Activated CD8-positive, alpha-beta memory T cell treated with anti-CD3 and anti-CD28 coated beads, Interleukin-2, amount 50 U/mL, for 24 hours (primary cell): ENCODE results near the gene FLG2.

Experiments
- DNase-seq: peaks from one replicate; pipeline ENCODE4 v3.0.0-alpha.2; 2020; ENCODE audit errors: extremely low read depth

FLG2 gene

DNA sequence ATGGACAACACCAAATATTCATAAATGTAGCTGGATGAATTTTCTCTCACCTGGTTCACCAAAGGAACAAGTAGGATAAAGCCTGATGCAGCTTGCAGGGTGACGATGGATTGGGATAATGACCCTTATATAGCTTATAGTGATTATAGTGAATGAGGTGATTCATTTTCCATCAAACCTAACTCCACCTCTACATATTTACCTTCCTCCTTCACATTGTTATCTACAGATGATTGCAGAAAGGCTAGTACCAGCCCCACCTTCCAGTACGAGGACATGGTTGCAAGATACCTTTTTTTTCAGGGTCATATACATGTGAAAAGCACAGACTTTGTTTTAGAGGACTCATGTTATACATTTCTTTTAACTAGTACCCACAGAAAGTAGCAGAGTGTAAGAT is at the start of gene FLG2:
Gene FLG2 (minus strand): TSS at position 101 of the 400 bp plus-strand sequence. CDS start 1,122 bp downstream, outside the sequence.
- no peak for DNase-seq

DNA sequence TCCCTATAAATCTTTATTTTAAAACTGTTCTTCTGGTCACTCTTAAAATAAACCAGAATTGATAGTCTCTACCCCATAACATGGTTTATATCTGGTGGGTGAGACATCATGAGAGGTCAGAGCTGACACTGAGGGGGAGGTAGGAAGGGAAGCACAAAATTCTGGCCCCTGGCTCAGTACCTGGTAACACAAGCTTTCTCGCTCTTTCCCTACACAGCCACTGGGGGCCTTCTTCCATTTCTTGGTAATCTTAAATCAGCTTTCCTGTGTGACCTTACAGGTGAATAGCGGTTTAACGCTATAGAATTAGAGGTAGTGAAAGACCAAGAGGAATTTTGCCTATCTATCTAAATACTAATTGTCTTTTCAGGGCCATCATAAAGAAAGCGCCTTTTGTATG is 48.9 kb upstream of the FLG2 start:
- DNase-seq = no peak

DNA sequence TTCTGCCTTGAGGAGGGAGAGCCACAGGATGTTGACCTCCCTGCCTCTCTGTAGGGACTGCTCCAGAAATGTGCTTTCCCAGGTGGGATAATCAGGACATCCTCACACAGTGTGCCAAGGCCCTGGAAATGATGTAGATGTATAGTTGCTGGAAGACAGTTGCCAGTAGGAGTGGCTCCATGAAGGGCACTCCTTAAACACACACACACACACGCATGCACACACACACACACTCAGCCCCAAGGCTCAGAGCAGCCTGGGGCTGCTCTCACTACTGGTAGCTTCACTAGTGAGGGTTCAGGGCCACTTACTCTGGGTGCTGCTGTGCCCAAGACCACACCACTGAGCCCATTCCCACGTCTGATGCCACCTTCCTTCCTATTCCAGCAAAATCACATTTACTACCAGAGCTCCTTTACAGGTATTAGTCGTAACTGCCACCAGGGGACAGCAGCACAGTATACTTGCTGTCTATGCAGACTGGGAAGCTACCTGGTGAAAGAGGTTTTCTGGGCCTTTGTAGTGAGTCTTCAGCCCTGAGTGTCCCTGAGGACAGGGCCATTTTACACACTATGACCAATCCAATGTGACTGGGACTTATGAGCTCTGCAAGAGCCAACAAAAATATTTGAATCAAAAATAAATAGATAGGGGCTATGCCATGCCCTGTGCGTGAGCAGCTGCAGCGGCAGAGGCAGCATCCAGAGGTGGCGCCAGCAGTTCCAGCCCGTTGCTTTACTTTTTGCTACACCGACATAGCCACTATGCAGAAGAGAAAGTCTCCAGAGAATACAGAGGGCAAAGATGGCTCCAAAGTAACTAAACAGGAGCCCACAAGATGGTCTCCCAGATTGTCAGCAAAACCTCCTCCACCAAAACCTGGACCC is 39.2 kb upstream of the FLG2 start:
- no peak for DNase-seq

DNA sequence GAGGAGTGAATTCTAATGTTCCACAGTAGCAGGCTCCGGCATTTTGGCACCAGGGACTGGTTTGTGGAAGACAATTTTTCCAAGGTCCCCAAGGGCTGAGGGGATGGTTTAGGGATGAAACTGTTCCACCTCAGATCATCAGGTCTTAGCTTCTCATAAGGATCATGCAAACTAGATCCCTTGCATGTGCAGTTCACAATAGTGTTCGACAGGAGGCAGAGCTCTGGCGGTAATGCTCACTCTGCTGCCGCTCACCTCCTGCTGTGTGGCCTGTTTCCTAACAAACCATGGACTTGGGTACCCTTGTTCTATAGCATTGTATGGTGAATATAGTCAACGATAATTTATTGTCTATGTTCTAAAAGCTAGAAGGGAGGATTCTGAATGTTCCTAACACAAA is 37.7 kb upstream of the FLG2 start:
- no peak for DNase-seq

DNA sequence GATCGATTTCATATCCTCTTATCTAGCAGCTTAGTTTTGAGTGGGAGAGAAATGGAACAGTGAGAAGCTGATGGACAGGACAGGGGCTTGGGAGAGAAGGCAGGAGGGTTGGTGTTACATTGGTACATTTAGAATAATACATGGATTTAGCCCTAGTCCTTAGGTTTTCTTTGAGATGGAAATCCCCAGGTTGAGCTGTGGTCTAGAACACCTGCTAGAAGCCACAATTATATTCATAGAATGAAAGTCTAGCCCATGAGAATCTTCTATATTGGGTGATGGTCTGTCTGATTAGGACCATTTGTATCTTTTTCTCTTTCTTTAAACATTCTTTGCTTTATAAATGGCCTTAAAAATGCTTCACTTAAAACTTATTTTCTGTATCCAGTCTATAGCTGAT is 34.3 kb upstream of the FLG2 start:
- DNase-seq = no peak

DNA sequence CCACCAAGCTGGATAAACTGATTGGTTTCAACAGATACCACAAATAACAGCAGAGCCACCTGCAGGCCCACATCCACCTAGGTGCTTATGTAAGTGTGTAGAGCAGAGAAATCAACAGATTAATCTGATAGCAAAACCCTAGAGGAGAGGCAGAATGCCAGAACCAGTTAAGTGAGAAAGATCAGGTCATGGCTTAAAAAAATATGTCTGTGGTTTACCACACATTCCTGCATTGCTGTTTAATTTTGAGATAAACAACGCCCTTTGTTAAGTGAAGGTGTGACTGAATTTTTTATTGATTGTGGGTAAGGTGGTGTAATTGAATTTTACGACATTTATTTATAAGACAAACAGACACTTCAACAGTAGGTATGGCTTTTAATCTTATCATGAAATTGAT is 33.1 kb upstream of the FLG2 start:
- no peak for DNase-seq

DNA sequence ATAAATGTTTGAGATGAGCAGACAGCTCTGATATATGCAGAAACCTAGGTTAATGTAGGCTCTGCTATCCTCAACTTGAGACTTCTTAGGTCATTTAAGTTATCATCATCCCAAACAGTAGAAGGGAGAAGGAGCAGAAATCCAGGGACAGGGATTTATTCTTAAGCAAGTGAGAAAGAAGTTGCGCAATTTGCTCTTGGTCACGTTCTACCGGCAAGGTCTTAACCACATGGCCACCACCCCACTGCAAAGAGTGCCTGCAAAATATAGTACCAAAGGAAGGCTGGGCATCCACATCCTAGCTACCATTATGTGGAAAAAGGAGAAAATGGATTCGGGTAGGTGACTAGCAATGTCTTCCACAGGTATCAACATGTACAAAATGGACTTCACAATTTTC is 29.1 kb upstream of the FLG2 start:
- DNase-seq = no peak

DNA sequence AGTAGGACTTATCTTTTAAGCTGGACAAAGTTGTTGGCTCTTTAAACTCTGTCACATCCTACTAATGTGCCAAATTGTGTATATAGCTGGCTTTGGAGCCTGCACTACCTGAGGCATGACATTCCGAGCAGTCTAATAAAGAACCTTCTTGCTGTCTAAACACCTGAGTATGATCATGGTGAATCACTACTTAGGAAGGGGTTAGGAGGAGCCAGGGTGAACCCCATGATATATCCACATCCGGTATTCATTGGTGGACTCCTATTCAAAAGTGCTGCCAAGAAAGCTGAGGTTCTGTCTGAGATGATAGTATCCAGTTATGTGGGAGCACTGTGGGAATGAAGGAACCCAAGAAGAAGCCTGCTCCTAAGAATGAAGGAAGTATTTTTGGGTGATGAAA is 27.1 kb upstream of the FLG2 start:
- no peak for DNase-seq

DNA sequence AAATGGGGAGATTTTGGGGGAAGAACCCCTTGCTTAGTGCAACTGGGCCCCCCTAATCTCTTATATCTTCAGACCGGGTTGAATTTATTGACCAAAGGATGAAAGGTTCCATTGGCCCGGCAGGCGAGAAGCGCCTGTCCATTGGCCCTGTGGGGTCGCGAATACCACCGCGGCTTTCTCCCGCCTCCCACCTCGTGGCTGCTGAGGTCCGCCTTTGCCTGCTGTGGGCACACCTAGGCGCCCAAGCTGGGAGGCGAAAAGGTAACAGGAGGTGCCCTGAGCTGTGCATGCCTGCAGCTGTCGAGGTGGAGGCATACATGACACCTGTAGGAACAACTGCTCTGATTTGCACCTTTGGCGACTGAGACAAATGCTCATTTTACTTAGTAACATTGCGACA is 21.1 kb upstream of the FLG2 start:
- DNase-seq = no peak

DNA sequence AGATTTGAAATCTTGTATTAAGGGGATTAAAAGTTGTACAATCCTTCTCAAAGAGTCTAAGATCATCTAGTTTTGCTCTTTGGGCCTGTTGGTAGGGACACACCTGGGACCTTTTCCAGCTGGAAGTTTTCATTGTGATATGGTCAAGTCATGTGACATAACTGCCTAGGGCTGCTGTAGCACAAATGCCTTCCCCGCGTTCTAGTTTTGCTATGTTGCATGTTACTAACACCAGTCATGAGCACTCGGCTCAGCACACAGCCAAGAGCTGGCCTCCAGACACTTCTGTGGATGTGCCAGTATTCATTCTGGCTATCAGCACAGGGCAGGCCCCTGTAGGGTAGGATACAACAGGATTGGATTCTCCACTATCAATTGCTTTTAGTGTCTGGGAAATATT is 14.6 kb upstream of the FLG2 start:
- DNase-seq = no peak

DNA sequence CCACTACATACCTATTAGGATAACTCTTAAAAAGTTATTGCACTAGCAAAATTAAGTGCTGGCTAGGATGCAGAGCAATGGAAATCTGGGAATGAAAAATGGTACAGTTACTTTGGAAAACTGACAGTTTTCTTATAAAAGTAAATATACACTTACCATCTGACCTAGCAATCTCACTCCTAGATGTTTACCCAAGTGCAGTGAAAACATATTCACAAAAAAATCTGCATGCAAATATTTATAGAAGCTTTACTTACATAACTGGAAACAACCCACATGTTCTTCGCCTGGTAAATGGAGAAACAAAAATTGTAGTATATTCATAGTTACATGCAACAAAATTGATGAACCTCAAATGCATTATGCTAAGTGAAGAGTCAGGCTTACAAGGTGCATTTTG is 12.9 kb upstream of the FLG2 start:
- no peak for DNase-seq

DNA sequence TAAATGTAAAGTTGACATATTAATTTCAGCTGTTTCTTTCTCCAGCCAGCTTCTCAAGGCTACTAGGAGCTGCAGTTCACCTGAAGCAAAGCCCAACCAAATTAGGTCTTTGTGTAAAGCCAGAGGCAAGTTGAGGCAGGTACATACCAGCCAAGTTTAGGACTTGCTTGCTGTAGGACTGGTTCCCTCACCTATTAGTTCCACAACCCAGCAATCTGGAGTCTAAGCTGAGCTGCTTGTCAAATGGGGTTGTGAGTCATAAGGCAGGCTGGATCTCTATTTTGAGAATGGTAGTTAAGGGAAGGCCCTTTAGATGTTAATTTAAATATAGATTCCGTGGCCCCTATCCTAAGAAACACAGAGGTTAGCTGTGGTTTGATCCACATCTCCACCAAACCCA is 7.6 kb upstream of the FLG2 start:
- no peak for DNase-seq

DNA sequence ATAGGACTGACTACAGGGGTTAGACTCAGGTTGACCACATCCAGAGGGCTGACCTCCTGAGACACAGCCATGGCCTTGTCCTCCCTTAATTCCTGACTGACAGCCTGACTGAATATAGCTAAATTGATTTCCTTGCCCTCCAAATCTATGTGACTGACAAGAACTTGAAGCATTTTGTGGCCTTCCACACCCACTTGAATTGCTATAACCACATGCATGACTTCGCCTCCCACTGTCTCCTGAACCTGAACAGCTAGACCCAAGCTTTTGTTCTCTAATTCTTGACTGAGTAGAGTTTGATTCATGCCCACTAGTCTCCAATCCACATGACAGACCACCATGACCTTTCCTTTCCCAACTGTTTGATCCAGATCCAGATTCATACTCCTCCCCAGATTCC is 3.1 kb downstream of the FLG2 start:
- no peak for DNase-seq

DNA sequence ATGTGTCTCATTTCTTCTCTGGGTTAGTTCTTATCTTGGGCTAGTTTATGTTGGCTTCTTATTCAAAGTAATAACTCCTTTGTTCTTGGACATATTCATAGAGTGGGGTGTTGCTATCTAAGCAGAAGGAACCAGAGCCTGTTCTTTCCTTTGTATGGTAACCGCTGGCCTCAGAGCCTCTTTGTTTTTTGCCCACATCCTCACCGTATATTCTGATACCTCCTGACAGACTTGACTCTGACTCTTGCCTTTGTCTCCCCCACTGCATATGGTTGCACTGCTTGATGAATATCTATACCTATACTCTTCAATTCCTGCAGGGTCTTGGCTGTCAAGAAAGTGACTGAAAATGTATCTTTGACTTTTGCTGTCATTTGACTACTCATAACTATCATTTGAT is 10.2 kb downstream of the FLG2 start:
- no peak for DNase-seq

DNA sequence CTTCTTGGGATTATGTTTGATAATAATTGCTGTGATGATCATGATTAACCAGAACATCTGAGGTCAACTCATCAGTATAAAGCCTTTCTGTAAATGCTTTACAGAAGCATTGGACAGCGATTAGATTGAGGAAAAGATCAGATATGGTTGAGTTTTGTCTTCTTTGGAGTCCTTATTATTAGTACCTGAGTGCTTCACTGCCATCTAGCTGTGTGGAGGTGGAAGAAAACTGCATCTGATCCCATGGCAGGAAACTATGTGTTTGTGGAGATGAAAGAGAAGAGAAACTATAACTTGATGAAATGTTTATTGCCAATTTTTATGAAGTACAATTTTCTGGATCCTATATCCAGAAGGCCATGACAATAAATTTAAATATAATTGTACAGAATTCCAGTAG is 11.4 kb downstream of the FLG2 start:
- DNase-seq = no peak

DNA sequence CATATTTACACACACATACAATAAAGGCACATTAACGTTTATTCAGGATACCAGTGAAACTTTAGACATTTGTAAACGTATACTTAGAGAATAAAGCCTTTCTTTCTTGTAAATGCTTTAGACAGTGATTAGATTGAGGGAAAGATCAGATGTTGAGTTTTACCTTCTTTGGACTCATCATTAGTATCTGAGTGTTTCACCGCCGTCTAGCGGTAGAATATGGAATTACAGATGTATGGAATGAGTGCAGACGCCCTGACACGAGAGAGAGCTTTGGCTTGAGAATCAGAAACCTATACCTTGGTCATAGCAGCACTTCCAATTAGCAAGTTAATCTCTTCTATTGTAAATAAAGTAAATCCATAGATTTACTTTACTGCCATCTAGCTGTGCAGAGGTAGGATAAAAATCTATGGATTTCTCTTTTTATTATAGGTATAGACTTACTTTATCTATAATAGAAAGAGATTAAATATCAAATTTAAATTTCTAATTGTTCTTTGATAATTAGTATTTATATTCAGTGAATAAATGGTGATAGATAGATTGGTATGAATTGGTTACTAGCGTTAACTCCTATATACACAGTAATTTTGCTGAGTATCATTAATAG is 12.6 kb downstream of the FLG2 start:
- DNase-seq = no peak

DNA sequence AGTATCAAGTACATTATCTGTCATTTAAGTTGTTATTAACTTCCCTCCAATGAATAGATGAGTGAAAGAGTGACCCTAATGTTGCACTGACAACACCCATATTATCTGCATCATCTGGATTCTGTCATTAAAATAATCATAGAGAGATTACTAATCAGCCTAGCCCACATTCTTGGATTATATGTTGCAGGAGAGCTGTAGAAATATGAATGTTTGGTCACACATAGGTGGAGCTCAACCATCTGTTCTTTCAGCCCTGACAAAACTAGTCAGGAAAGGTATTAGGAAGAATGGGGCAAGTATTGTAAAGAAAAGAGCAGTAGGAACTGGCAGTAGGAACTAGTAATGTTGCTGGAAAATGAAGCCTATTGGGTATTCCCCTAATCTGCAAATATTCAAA is 15.4 kb downstream of the FLG2 start:
- DNase-seq = no peak

DNA sequence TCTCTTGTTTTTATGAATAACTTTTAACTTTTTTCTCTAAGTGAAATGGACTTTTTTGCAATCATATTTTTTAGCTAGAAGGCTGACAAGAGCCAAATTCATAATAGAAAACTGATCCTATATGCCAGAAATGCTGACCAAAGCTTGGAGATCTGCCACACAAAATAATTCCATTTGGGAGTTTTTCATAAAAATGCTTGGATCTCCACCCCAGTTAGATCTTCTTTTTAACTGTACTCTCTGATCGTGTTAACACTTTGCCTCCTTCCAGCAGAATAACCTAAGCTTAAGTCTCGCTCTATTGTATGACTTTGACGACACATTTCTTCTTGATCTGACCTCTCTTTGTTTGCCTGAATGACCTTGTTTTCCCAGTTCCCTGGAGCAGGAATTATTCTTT is 16.8 kb downstream of the FLG2 start:
- DNase-seq = no peak

DNA sequence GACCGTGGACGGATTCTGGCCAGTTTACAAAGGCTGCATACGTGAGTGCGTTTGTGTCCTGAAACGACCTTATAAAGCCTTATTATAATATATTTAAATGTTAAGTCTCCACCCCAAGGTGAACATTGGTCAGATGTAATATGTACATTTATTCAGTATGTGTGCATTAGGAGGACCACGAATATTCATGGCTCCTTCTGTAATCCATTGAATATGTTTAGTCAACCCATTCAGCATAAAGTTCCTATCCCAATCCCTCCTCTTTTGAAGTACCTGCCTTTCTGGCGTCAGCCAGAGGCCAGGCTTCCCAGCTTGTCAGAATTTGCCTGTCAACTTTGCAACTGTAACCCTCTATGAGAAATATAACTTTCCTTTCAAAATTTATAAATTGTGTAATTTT is 24.4 kb downstream of the FLG2 start:
- no peak for DNase-seq

DNA sequence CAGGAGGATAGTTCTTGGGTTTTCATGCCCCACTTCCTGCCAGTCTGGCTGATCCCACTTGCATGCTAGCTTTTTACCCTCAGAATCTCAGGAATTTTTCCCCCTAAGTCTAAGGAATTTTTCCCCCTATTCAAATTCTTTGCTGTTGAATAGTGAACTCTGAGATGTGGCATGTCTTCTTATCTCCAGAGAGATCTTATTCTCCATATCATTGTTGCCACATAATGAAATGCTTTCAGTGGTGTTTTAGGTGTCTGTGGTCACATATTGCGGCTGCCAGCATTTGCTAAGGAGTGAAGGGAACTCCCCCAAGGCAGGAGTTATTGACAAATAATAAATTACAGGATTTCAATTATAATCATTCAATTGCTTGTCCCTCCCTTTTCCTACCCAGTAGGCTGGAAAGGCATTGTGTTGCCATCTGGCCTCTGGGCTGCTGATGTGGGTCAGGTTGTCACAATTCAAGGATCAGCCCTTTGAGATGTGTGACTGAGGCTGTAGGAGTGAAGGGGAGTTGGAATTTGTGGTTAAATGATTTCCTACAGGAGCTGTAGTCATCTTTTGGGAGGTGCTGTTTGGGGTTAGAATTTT is 30.9 kb downstream of the FLG2 start:
- no peak for DNase-seq

DNA sequence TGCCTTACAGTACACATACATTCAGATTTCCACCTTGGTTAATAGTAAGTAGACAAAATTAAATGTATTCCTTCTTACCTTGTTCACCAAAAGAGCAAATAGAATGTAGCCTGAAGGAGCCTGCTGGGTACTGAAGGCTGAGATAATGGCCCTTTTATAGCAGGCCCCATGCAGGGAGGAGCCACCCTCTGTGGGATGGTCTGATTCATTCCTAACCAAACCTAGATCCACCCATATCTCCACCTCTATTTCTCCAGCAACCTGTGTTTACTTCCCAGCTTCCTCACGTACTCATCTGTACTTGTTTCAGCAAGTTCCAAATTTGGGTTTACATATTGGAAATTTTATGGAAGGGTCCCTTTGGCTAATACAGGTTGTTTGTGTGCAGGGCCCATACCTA is 34.7 kb downstream of the FLG2 start, which contains the start of gene FLG:
Gene FLG (minus strand): TSS at position 129 of the 400 bp plus-strand sequence. CDS start 9,783 bp downstream, outside the sequence.
- no peak for DNase-seq

DNA sequence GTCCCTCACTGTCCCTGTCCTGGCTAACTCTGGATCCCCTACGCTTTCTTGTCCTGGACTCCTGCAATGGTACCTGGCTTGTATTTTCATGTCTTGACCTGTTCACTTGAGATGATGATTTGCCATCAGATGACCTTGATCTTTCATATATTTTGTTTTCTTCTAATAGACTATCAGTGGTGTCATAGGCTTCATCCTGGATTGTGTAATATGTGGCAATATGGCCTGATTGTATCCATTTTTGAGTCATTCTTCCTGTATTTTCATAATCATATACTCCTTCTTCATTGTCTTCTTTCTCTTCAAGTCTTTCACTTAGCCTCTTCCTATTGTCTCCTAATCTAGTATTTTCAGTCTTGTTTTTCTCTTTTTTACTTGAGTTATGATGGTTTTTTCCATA is 45.8 kb downstream of the FLG2 start:
- DNase-seq = no peak

DNA sequence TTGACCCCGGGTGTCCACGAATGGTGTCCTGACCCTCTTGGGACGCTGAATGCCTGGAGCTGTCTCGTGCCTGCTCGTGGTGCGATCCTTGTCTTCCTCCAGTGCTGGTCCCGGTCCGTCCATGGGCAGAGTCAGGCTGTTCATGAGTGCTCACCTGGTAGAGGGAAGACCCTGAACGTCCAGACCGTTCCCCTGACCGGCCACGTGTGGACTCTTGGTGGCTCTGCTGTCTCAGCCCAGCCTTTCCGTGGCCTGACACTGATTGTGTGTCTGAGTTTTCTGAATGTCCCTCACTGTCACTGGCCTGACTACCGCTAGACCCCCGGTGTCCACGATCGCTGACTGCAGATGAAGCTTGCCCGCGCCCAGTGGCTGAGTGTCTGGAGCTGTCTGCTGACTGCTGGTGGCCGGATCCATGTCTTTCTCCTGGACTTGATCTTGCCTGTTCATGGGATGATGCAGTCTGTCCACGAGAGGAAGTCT is 46.4 kb downstream of the FLG2 start:
- no peak for DNase-seq
